ENCODE measurements around the gene PML. TPM values are rescaled to one million over a fixed set of nuclear protein-coding genes. Genes with fewer than 3 reads are reported as not detected.

Gene PML
- total RNA-seq, 1 donor from 2014 or later = 15.3 TPM

- TF ChIP-seq EZH2phosphoT487 (IDR thresholded peaks at IDR 0.05) (no peak), EZH2 (IDR thresholded peaks at IDR 0.05) (no peak)
- TF ChIP-seq, protein P1, sequence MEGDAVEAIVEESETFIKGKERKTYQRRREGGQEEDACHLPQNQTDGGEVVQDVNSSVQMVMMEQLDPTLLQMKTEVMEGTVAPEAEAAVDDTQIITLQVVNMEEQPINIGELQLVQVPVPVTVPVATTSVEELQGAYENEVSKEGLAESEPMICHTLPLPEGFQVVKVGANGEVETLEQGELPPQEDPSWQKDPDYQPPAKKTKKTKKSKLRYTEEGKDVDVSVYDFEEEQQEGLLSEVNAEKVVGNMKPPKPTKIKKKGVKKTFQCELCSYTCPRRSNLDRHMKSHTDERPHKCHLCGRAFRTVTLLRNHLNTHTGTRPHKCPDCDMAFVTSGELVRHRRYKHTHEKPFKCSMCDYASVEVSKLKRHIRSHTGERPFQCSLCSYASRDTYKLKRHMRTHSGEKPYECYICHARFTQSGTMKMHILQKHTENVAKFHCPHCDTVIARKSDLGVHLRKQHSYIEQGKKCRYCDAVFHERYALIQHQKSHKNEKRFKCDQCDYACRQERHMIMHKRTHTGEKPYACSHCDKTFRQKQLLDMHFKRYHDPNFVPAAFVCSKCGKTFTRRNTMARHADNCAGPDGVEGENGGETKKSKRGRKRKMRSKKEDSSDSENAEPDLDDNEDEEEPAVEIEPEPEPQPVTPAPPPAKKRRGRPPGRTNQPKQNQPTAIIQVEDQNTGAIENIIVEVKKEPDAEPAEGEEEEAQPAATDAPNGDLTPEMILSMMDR (IDR thresholded peaks at IDR 0.05) = no peak
- no peaks in the 10 kb centered on the region for H3K79me2 ChIP-seq (ENCODE audit: low read depth)
- Mint-ChIP-seq H3K27me3 (ENCODE audit: insufficient read depth, low read depth) (peaks cover 5% of the 10 kb centered on the region), H3K4me1 (peaks cover 22% of the 10 kb centered on the region), H3K9me3 (no peaks in the 10 kb centered on the region), H3K36me3 (peaks cover 5% of the 10 kb centered on the region), H3K4me3 (peak overlapping the region; percentile 0), H3K27ac (no peak overlapping the region)
- no peaks in the 10 kb centered on the region for H3F3A ChIP-seq (ENCODE audit: low read depth)
- no peak overlapping the region for H3K4me3 ChIP-seq
- H3K9ac ChIP-seq = no peak overlapping the region
- H2AFZ ChIP-seq (replicated peaks) = no peak overlapping the region
- H4K20me1 ChIP-seq (ENCODE audit: low read depth) = no peaks in the 10 kb centered on the region
- H3K36me3 ChIP-seq = no peaks in the 10 kb centered on the region
- DNase-seq (ENCODE audit: low spot score) = no peak
- H3K9me3 ChIP-seq (ENCODE audit: low read depth) = no peaks in the 10 kb centered on the region
- H3K4me2 ChIP-seq = no peak overlapping the region
- H3K27me3 ChIP-seq = no peaks in the 10 kb centered on the region
- no peaks in the 10 kb centered on the region for H3K4me1 ChIP-seq
- no peak overlapping the region for H3K27ac ChIP-seq
These were observed 10.7 kb upstream of the PML start for GRCh38 chr15:73983773-73984172.

- Histone ChIP-seq H3K36me3 (no peaks in the 10 kb centered on the region), H3K9ac (no peak overlapping the region), H4K20me1 (ENCODE audit: low read depth) (no peaks in the 10 kb centered on the region), H3K9me3 (ENCODE audit: low read depth) (no peaks in the 10 kb centered on the region), H3F3A (ENCODE audit: low read depth) (no peaks in the 10 kb centered on the region), H3K4me2 (no peak overlapping the region), H3K27ac (no peak overlapping the region), H3K27me3 (no peaks in the 10 kb centered on the region), H3K4me1 (no peaks in the 10 kb centered on the region), H3K4me3 (no peak overlapping the region), H2AFZ (replicated peaks) (no peak overlapping the region), H3K79me2 (ENCODE audit: low read depth) (no peaks in the 10 kb centered on the region)
- H3K27me3 Mint-ChIP-seq (ENCODE audit: insufficient read depth, low read depth) = peaks cover 5% of the 10 kb centered on the region
- no peak for DNase-seq (ENCODE audit: low spot score)
- H3K4me1 Mint-ChIP-seq = peaks cover 19% of the 10 kb centered on the region
- H3K4me3 Mint-ChIP-seq = peak overlapping the region; percentile 0
- no peaks in the 10 kb centered on the region for H3K9me3 Mint-ChIP-seq
- peaks cover 5% of the 10 kb centered on the region for H3K36me3 Mint-ChIP-seq
- TF ChIP-seq, protein P1 (IDR thresholded peaks at IDR 0.05) = no peak
- no peak for TF ChIP-seq EZH2 (IDR thresholded peaks at IDR 0.05)
- TF ChIP-seq EZH2phosphoT487 (IDR thresholded peaks at IDR 0.05) = no peak
- no peak overlapping the region for H3K27ac Mint-ChIP-seq
These were observed 10.1 kb upstream of the PML start for GRCh38 chr15:73984208-73984979.

GRCh38 chr15:73985101-73985873, 9.2 kb upstream of the PML start:
- H2AFZ ChIP-seq (replicated peaks) = no peak overlapping the region
- no peak overlapping the region for H3K4me2 ChIP-seq
- H3K27me3 ChIP-seq = no peaks in the 10 kb centered on the region
- H3K9ac ChIP-seq = no peak overlapping the region
- no peaks in the 10 kb centered on the region for H4K20me1 ChIP-seq (ENCODE audit: low read depth)
- Mint-ChIP-seq H3K9me3 (no peaks in the 10 kb centered on the region), H3K4me1 (peaks cover 19% of the 10 kb centered on the region), H3K4me3 (no peak overlapping the region), H3K36me3 (peaks cover 5% of the 10 kb centered on the region), H3K27ac (no peak overlapping the region), H3K27me3 (ENCODE audit: insufficient read depth, low read depth) (peaks cover 5% of the 10 kb centered on the region)
- TF ChIP-seq EZH2phosphoT487 (IDR thresholded peaks at IDR 0.05) = no peak
- TF ChIP-seq, protein P1 (IDR thresholded peaks at IDR 0.05) = no peak
- TF ChIP-seq EZH2 (IDR thresholded peaks at IDR 0.05) = no peak
- no peaks in the 10 kb centered on the region for H3K4me1 ChIP-seq
- H3F3A ChIP-seq (ENCODE audit: low read depth) = no peaks in the 10 kb centered on the region
- no peak for DNase-seq (ENCODE audit: low spot score)
- no peak overlapping the region for H3K27ac ChIP-seq
- no peaks in the 10 kb centered on the region for H3K9me3 ChIP-seq (ENCODE audit: low read depth)
- no peak overlapping the region for H3K4me3 ChIP-seq
- no peaks in the 10 kb centered on the region for H3K36me3 ChIP-seq
- H3K79me2 ChIP-seq (ENCODE audit: low read depth) = no peaks in the 10 kb centered on the region

Measured in neural progenitor cell (in vitro differentiated cells).